Hematopoietic multipotent progenitor cell (in vitro differentiated cells): ENCODE results near the gene ADD2. TPM values are rescaled to one million over a fixed set of nuclear protein-coding genes. Genes with fewer than 3 reads are reported as not detected.
A peak's percentile ranks its signal among the peaks of the same experiment; 100 is the strongest.
"Not testable (repeated sequence)": the region's sequence is repeated elsewhere in the genome, so short reads cannot be mapped to it uniquely, and the experiment has no call there.

ENCODE experiments used
- DNase-seq, 3 donors: peaks; one replicate each; pipeline ENCODE4 v3.0.0-alpha.2; 2011 to 2015; ENCODE audit warnings: low read depth in 2 of 3, low spot score in 2 of 3
- total RNA-seq: library from RNA; depleted of rRNA; stranded (reverse); fragments of >200 nt; gene quantifications from one replicate; pipeline ENCODE4 v1.2.3, GENCODE V29; 2012

Gene ADD2, protein sequence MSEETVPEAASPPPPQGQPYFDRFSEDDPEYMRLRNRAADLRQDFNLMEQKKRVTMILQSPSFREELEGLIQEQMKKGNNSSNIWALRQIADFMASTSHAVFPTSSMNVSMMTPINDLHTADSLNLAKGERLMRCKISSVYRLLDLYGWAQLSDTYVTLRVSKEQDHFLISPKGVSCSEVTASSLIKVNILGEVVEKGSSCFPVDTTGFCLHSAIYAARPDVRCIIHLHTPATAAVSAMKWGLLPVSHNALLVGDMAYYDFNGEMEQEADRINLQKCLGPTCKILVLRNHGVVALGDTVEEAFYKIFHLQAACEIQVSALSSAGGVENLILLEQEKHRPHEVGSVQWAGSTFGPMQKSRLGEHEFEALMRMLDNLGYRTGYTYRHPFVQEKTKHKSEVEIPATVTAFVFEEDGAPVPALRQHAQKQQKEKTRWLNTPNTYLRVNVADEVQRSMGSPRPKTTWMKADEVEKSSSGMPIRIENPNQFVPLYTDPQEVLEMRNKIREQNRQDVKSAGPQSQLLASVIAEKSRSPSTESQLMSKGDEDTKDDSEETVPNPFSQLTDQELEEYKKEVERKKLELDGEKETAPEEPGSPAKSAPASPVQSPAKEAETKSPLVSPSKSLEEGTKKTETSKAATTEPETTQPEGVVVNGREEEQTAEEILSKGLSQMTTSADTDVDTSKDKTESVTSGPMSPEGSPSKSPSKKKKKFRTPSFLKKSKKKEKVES
- 4.3 TPM for total RNA-seq

DNA sequence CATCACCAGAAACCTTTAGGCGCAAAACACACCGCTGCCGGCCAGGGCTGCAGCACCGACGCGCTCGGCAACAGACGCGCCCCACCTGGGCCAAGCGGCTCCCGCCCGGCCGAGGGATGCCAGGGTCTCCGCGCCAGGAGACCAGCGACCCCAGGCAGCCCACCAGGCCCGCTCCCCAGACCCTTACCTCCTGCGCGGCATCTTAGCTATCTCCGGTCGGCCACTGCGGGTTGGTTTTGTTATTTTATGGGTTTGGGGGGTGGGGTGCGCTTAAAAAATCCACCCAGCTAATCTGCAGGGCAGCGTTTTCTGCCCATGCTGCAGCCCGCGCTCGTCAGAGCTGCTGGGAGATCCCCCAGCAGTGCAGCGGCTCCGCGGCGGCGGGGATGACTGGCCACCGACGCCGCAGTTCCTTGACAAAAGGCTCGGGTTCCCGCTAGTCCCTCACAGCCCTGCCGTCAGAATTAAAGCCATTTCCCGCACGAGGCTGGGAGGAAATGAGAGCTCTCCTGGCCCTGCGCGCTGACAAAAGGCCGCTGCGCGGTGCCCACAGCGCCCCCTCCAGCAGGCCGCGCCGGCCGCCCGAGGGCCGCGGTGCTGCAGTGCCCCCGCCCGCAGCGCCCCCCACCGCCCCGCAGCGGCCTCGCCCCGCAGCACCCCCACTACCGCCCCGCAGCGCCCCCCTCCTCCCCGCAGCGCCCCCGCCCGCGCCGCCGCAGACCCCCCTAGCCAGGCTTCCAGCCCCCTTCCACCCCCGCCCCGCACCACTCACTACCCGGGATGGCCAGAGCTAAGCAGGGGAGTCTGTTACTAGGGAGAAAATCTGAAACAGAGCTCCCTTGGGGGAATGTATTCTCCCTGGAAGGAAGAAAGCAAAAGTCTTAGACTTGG, at the start of gene ADD2:
ADD2 (minus strand) TSS at position 502 of the 891 bp plus-strand sequence. CDS start 61,792 bp downstream, outside the sequence.
- DNase-seq: peak; percentile 18 to 66 (median 60)

GRCh38 chr2:70817284-70817954, 49.4 kb upstream of the ADD2 start:
- DNase-seq: no peak

- DNase-seq: no peak
Measured at GRCh38 chr2:70816726-70817125, 48.7 kb upstream of the ADD2 start.

DNA sequence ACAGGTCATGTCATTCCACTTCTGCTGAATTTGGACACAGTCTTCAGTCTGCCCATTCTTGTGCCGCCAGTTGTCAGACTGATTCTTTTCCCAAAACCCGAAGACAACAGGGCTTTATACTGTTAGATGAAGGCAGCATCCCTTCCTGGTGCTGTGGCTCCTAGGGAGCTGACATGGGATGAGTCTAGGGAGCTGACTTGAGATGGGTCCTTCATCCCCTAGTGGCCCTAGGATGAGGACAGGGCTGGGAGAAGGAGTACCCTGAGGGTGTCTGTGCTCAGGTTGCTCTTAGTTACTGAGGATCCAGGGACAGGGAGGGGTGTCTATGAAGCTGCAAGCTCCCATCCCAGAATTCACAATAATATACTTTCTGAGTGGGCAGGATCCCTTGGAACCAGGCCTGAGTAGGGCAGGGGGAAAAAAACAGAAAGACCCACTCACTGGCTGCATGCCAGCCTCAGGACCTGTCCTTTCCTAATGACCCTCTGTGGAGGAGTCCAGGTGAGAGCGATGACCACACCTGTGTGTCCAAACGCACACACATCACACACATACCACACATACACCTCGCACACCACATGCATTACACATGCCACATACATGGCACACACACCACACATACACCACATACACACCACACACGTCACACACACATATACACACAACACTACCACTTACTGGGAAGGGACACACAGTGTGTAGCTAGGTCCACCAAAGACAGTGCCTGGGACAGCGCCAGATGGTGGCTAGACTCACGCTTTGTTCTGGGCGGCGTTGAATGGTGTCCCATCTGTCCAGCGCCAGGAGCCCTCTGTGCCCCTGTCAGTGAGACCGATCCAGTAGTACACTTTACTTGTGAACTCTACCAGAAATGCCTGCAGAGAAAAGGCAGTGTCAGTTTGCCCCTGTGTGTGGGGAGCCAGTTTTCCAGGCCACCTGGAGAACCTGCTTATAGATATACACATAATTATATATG, 41.3 kb upstream of the ADD2 start:
- no peak for DNase-seq

GRCh38 chr2:70807828-70808118, 39.8 kb upstream of the ADD2 start:
- no peak for DNase-seq

GRCh38 chr2:70807102-70807827, 39.3 kb upstream of the ADD2 start:
- no peak for DNase-seq

- no peak for DNase-seq
Measured at GRCh38 chr2:70806620-70807019, 38.6 kb upstream of the ADD2 start.

DNA sequence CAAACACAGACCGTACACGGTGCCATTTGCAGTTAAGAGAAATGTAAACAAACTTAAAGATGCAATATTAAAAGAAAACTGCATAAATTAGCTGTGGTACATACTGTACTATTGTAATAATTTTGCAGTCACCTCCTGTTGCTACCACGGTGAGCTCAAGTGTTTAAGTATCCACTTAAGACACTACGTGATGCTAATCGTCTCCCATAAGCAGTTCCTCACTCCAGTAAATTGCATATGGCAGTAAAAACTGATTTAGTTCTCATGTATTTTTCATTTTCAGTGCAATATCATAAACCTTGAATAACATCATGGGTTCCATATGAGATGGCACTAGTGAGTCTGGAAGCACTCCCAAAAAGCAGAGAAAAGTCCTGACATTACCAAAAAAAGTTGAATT, 38.0 kb upstream of the ADD2 start:
- no peak for DNase-seq

- DNase-seq: no peak
Measured at GRCh38 chr2:70801607-70802263, 33.7 kb upstream of the ADD2 start.

GRCh38 chr2:70799706-70800105, 31.7 kb upstream of the ADD2 start:
- DNase-seq: no peak

DNA sequence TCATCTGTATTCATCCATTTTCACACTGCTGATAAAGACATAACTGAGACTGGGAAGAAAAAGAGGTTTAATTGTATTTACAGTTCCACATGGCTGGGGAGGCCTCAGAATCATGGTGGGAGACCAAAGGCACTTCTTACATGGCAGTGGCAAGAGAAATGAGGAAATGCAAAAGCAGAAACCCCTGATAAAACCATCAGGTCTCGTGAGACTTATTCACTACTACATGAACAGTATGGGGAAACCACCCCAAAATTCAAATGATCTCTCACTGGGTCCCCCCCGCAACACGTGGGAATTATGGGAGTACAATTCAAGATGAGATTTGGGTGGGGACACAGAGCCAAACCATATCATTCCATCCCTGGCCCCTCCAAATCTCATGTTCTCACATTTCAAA, 30.0 kb upstream of the ADD2 start:
- DNase-seq: not testable (repeated sequence)

GRCh38 chr2:70797506-70797905, 29.5 kb upstream of the ADD2 start:
- DNase-seq: no peak

DNA sequence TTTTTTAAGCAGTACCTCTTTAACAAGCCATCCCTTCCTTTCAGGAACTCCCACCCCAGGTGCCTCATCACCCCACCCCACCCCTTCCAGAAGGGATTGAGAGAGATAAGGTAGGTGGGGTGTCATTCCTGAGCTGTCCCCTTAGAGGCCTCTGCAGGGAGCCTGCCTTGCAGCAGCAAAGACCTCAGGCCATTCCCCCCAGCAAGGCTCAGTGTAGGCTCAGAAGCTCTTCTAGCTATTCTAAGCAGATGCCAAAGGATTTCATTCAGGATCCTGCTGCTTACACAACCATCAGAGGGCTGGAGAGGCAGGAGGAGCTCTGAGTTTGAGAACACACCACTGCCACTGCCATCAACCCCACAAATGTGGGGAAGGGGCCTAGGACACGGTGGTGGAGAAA, 28.3 kb upstream of the ADD2 start:
- DNase-seq: no peak

- no peak for DNase-seq
Measured at GRCh38 chr2:70795164-70795995, 27.4 kb upstream of the ADD2 start.

- DNase-seq: no peak
Measured at GRCh38 chr2:70793450-70793849, 25.4 kb upstream of the ADD2 start.

GRCh38 chr2:70790136-70790828, 22.3 kb upstream of the ADD2 start, which contains the start of gene FIGLA:
Gene FIGLA (minus strand): TSS chr2:70790643. CDS start chr2:70790638, 5 bp downstream.
- DNase-seq: no peak
